ENCODE data around the gene CSTF1.
A peak's percentile ranks its signal among the peaks of the same experiment; 100 is the strongest.
"Not testable (repeated sequence)": the region's sequence is repeated elsewhere in the genome, so short reads cannot be mapped to it uniquely, and the experiment has no call there.

The CSTF1 gene

GRCh38 chr20:56389807-56390206 lies 2.6 kb upstream of the CSTF1 start:
- Histone ChIP-seq H3K4me1 (ENCODE audit: control insufficient read depth, insufficient read depth, low read length) (0 out of 2 replicates have a peak, but pooled peaks cover 6% of the 10 kb centered on the region), H3K9ac (ENCODE audit: low read length) (no peak overlapping the region), H3K4me3 (ENCODE audit: low read depth, low read length) (no peak overlapping the region), H3K27me3 (ENCODE audit: control insufficient read depth, insufficient read depth, low read length) (no peaks in the 10 kb centered on the region), H3K36me3 (ENCODE audit: control insufficient read depth, insufficient read depth, low read length) (peaks cover 54% of the 10 kb centered on the region), H3K9me3 (ENCODE audit: control insufficient read depth, insufficient read depth, low read depth, low read length) (no peaks in the 10 kb centered on the region), H3K27ac (ENCODE audit: low read depth, low read length) (no peak overlapping the region)

DNA sequence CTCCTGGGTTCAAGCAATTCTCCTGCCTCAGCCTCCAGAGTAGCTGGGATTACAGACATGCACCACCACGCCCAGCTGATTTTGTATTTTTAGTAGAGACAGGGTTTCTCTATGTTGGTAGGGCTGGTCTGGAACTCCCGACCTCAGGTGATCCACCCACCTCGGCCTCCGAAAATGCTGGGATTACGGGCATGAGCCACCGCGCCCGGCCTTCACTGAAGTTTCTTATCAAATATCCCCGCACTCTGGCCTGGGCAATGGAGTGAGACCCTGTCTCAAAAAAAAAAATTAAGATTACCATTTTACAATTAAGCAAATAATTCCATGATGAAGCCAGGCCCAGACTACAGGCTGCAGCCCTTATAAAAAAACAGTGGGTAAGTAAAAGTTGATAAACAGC lies 2.0 kb upstream of the CSTF1 start:
- H3K27me3 ChIP-seq (ENCODE audit: control insufficient read depth, insufficient read depth, low read length); H3K27ac ChIP-seq (ENCODE audit: low read depth, low read length); H3K9me3 ChIP-seq (ENCODE audit: control insufficient read depth, insufficient read depth, low read depth, low read length); H3K4me1 ChIP-seq (ENCODE audit: control insufficient read depth, insufficient read depth, low read length); H3K9ac ChIP-seq (ENCODE audit: low read length): not testable (repeated sequence)
- Histone ChIP-seq H3K36me3 (ENCODE audit: control insufficient read depth, insufficient read depth, low read length) (peaks cover 54% of the 10 kb centered on the region), H3K4me3 (ENCODE audit: low read depth, low read length) (peak overlapping the region; percentile 90)

GRCh38 chr20:56391037-56391436 lies 1.4 kb upstream of the CSTF1 start:
- Histone ChIP-seq H3K4me1 (ENCODE audit: control insufficient read depth, insufficient read depth, low read length) (0 out of 2 replicates have a peak, but pooled peaks cover 6% of the 10 kb centered on the region), H3K27me3 (ENCODE audit: control insufficient read depth, insufficient read depth, low read length) (no peaks in the 10 kb centered on the region), H3K9ac (ENCODE audit: low read length) (peak overlapping the region; percentile 98), H3K27ac (ENCODE audit: low read depth, low read length) (no peak overlapping the region), H3K4me3 (ENCODE audit: low read depth, low read length) (peak overlapping the region; percentile 90), H3K36me3 (ENCODE audit: control insufficient read depth, insufficient read depth, low read length) (peaks cover 55% of the 10 kb centered on the region), H3K9me3 (ENCODE audit: control insufficient read depth, insufficient read depth, low read depth, low read length) (no peaks in the 10 kb centered on the region)

DNA sequence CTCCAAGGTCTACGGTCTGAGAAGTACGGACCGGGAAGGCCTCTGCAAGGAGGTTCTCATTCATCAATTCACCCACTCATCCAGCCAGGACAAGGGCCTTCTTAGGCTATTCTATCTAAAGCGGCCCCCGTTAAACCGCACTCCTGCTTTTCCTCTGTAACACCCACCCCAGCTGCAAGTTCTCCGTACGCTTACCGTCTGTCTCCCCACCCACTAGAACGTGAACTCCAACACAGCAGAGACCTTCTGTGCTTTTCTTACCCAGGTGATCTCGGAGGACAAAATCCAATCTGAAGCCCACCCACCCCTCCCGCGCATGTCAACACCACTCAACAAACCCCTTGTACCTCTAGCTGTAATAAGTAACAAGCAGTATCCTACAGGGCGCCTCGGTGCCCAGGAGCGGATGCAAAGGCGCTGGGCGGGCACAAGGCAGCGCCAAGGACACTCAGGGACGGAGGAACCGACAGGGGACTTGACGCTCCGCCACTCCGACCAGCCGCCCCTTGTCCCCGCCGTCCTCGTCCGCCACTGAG lies 781 bp upstream of the CSTF1 start:
- peak overlapping the region; percentile 90 for H3K4me3 ChIP-seq (ENCODE audit: low read depth, low read length)
- H3K9me3 ChIP-seq (ENCODE audit: control insufficient read depth, insufficient read depth, low read depth, low read length): no peaks in the 10 kb centered on the region
- peak overlapping the region; percentile 98 for H3K9ac ChIP-seq (ENCODE audit: low read length)
- H3K36me3 ChIP-seq (ENCODE audit: control insufficient read depth, insufficient read depth, low read length): peaks cover 55% of the 10 kb centered on the region
- no peaks in the 10 kb centered on the region for H3K27me3 ChIP-seq (ENCODE audit: control insufficient read depth, insufficient read depth, low read length)
- 0 out of 2 replicates have a peak, but pooled peaks cover 6% of the 10 kb centered on the region for H3K4me1 ChIP-seq (ENCODE audit: control insufficient read depth, insufficient read depth, low read length)
- peak overlapping the region; percentile 48 for H3K27ac ChIP-seq (ENCODE audit: low read depth, low read length)

DNA sequence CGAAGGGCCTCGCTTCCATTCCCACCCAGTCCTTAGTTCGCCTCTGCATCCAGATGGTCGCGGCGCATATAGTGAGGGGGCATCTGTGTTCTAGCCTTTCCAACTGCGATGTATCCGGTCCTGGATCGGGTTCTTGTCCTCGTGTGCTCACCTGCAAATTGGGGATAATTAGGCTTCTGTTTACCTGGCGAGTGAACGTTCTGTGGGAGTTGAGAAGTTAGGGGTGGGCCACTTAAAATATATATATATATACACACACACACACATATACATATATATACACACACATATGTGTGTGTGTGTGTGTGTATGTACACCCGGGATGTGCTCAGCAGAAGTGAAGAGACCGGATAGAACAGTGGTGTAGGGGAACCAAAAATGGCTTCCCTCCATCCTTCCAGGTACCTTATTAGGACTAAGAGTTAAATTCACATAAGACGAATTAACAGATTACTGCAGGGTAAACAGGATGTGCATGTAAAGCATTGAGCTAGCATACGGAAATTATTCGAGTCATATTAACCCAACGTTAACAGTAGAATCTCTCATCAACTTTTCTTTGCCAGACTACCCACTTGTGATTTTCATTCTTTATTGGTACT lies 537 bp downstream of the CSTF1 start:
- Histone ChIP-seq H3K9ac (ENCODE audit: low read length) (peak overlapping the region; percentile 98), H3K4me1 (ENCODE audit: control insufficient read depth, insufficient read depth, low read length) (0 out of 2 replicates have a peak, but pooled peaks cover 6% of the 10 kb centered on the region), H3K27ac (ENCODE audit: low read depth, low read length) (peak overlapping the region; percentile 48), H3K9me3 (ENCODE audit: control insufficient read depth, insufficient read depth, low read depth, low read length) (no peaks in the 10 kb centered on the region), H3K36me3 (ENCODE audit: control insufficient read depth, insufficient read depth, low read length) (peaks cover 56% of the 10 kb centered on the region), H3K27me3 (ENCODE audit: control insufficient read depth, insufficient read depth, low read length) (no peaks in the 10 kb centered on the region), H3K4me3 (ENCODE audit: low read depth, low read length) (peak overlapping the region; percentile 90)

GRCh38 chr20:56393653-56394052 lies 1.2 kb downstream of the CSTF1 start:
- Histone ChIP-seq H3K27me3 (ENCODE audit: control insufficient read depth, insufficient read depth, low read length) (no peaks in the 10 kb centered on the region), H3K4me3 (ENCODE audit: low read depth, low read length) (peak overlapping the region; percentile 90), H3K9ac (ENCODE audit: low read length) (peak overlapping the region; percentile 74), H3K9me3 (ENCODE audit: control insufficient read depth, insufficient read depth, low read depth, low read length) (no peaks in the 10 kb centered on the region), H3K27ac (ENCODE audit: low read depth, low read length) (no peak overlapping the region), H3K36me3 (ENCODE audit: control insufficient read depth, insufficient read depth, low read length) (peaks cover 57% of the 10 kb centered on the region), H3K4me1 (ENCODE audit: control insufficient read depth, insufficient read depth, low read length) (0 out of 2 replicates have a peak, but pooled peaks cover 6% of the 10 kb centered on the region)

DNA sequence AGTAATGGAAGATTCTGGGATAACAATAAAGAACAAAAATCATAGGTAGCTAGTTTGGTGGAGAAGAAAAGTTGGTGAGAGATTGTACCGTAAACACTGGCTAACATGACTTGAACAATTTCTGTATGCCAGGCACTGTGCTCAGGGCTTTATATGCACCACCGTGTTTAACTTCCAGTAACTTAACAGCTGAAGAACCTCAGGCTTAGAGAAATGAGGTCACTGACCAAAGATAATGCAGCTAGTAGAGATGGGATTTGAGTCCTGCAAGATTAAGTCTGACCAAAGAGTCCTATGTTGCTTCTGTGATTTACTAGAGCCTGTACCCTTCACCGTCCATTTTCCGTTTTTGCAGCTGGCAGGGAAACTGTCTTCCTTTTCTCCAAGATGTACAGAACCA lies 2.7 kb downstream of the CSTF1 start:
- Histone ChIP-seq H3K4me3 (ENCODE audit: low read depth, low read length) (no peak overlapping the region), H3K36me3 (ENCODE audit: control insufficient read depth, insufficient read depth, low read length) (peaks cover 57% of the 10 kb centered on the region)

DNA sequence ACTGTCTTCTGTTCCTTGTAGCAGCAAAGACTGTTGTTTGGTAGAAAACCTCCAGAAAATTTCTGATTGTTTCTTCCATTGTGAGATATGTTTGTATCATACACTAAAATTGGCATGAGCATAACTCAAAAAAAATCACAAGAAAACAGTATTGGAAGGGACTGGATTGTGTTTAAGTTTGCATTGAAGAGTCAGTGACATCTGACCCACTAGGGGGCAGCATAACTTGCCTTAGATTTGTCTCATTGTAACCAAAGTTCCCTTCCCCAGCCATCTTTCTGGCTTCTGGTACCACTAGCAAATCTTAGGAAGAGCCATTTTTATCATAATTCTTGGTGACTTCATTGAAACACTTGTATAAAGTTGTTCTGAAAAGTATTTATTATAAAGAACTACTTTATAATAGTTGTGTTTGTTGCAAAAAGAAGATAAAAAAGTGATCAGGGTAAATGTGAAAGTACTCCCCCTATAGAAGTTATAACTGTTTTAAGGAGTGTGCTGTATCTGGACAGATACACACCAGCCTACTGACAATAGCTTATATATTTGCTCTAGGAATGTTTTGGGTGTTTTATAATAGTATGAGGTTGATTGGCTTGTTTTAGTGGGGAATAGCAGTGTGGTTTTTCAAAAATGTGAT lies 7.7 kb downstream of the CSTF1 start:
- H3K4me1 ChIP-seq (ENCODE audit: control insufficient read depth, insufficient read depth, low read length): no peaks in the 10 kb centered on the region
- no peak overlapping the region for H3K27ac ChIP-seq (ENCODE audit: low read depth, low read length)
- no peaks in the 10 kb centered on the region for H3K27me3 ChIP-seq (ENCODE audit: control insufficient read depth, insufficient read depth, low read length)
- H3K9me3 ChIP-seq (ENCODE audit: control insufficient read depth, insufficient read depth, low read depth, low read length): no peaks in the 10 kb centered on the region
- no peak overlapping the region for H3K4me3 ChIP-seq (ENCODE audit: low read depth, low read length)
- H3K36me3 ChIP-seq (ENCODE audit: control insufficient read depth, insufficient read depth, low read length): peaks cover 92% of the 10 kb centered on the region
- no peak overlapping the region for H3K9ac ChIP-seq (ENCODE audit: low read length)

More for the DNA sequence above, 2.7 kb downstream of the CSTF1 start:
- no peaks in the 10 kb centered on the region for H3K9me3 ChIP-seq (ENCODE audit: control insufficient read depth, insufficient read depth, low read depth, low read length)
- no peak overlapping the region for H3K9ac ChIP-seq (ENCODE audit: low read length)
- no peak overlapping the region for H3K27ac ChIP-seq (ENCODE audit: low read depth, low read length)
- H3K4me1 ChIP-seq (ENCODE audit: control insufficient read depth, insufficient read depth, low read length): 0 out of 2 replicates have a peak, but pooled peaks cover 6% of the 10 kb centered on the region
- H3K27me3 ChIP-seq (ENCODE audit: control insufficient read depth, insufficient read depth, low read length): no peaks in the 10 kb centered on the region

GRCh38 chr20:56403465-56403864 lies 11.0 kb downstream of the CSTF1 start:
- H3K27me3 ChIP-seq (ENCODE audit: control insufficient read depth, insufficient read depth, low read length): no peaks in the 10 kb centered on the region
- no peak overlapping the region for H3K4me3 ChIP-seq (ENCODE audit: low read depth, low read length)
- no peak overlapping the region for H3K9ac ChIP-seq (ENCODE audit: low read length)
- H3K27ac ChIP-seq (ENCODE audit: low read depth, low read length): no peak overlapping the region
- no peaks in the 10 kb centered on the region for H3K9me3 ChIP-seq (ENCODE audit: control insufficient read depth, insufficient read depth, low read depth, low read length)
- peaks cover 88% of the 10 kb centered on the region for H3K36me3 ChIP-seq (ENCODE audit: control insufficient read depth, insufficient read depth, low read length)
- H3K4me1 ChIP-seq (ENCODE audit: control insufficient read depth, insufficient read depth, low read length): no peaks in the 10 kb centered on the region

DNA sequence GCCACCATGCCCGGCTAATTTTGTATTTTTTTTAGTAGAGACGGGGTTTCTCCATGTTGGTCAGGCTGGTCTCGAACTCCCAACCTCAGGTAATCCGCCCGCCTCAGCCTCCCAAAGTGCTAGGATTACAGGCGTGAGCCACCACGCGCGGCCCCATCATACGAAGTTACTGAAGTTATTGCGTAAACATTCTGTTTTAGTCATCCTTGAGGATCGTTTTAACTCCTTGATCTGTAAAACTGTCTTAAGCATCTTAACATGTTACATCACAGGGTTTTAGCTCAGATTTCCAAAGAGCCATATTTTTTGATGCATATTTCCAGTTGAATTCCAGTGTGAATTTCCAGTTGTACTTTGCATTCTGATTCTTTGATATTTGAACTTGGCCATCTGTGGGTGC lies 12.9 kb downstream of the CSTF1 start:
- not testable (repeated sequence) for H3K4me3 ChIP-seq (ENCODE audit: low read depth, low read length); H3K4me1 ChIP-seq (ENCODE audit: control insufficient read depth, insufficient read depth, low read length); H3K27ac ChIP-seq (ENCODE audit: low read depth, low read length); H3K9me3 ChIP-seq (ENCODE audit: control insufficient read depth, insufficient read depth, low read depth, low read length); H3K9ac ChIP-seq (ENCODE audit: low read length); H3K27me3 ChIP-seq (ENCODE audit: control insufficient read depth, insufficient read depth, low read length)
- peaks cover 69% of the 10 kb centered on the region for H3K36me3 ChIP-seq (ENCODE audit: control insufficient read depth, insufficient read depth, low read length)

DNA sequence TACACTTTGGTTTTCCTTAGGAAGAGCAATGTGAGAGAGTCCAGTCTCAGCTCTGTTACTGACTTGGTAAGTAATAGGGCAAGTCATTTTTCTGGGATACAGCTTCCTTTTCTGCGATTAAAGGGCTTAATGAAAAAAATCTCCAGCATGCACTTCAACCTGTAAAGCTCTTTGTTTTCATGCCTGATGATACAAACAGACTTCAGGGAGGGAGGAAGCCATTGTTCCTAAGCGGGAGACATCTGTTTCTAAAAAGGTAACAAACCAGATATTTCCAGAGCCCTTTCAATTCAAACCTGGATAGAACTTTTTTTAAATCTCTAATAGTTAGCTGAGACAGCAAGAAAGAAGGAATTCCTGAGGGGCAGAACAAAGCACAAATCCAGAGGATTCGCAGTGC lies 14.5 kb downstream of the CSTF1 start:
- no peak overlapping the region for H3K4me3 ChIP-seq (ENCODE audit: low read depth, low read length)
- no peak overlapping the region for H3K27ac ChIP-seq (ENCODE audit: low read depth, low read length)
- H3K9ac ChIP-seq (ENCODE audit: low read length): no peak overlapping the region
- peaks cover 56% of the 10 kb centered on the region for H3K36me3 ChIP-seq (ENCODE audit: control insufficient read depth, insufficient read depth, low read length)
- H3K9me3 ChIP-seq (ENCODE audit: control insufficient read depth, insufficient read depth, low read depth, low read length): no peaks in the 10 kb centered on the region
- no peaks in the 10 kb centered on the region for H3K4me1 ChIP-seq (ENCODE audit: control insufficient read depth, insufficient read depth, low read length)
- H3K27me3 ChIP-seq (ENCODE audit: control insufficient read depth, insufficient read depth, low read length): no peaks in the 10 kb centered on the region

Measured in HUES6 (cell line).